ENCODE data around the gene PCBP3. TPM values are rescaled to one million over a fixed set of nuclear protein-coding genes. Genes with fewer than 3 reads are reported as not detected.

The PCBP3 gene
- total and polyA plus RNA-seq, 2 of the 8 experiments (the other 6 are each of a cell fraction or from before 2014, with no cell fraction given) = 3.5 to 6.3 TPM

DNA sequence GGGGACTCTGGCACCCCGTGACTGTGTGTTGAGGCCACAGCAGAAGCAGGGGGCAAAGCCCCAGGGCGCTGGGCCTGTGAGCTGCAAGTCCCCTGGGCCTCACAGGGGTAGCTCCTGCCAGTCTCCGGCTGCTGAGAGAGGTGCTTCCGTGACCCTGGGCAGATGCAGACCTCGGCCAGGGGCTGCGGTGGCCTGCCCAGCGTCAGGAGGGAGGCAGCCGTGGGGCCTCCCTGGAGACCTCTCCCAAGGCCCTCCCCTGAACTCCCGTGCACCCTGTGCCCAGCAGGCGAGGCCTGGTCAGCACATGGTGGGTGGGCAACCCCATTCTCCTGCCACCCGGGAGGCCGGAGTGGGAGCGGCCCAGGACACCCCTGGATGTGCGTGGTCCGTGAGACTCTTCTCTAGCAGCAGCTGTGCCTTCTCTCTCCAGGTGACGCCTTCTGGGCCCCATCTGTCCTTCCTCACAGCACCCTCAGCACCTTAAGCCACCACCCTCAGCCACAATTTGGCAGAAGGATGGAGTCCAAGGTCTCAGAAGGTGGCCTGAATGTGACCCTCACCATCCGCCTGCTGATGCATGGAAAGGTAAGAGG is 252.3 kb downstream of the PCBP3 start:
- Histone ChIP-seq H3K79me1 (ENCODE audit: low read depth, low read length) (no peaks in the 10 kb centered on the region), H3K79me2 (ENCODE audit: control insufficient read depth in 1 of 2, insufficient read depth in 2 of 2, low read length in 2 of 2) (no peaks in the 10 kb centered on the region), H3K4me2 (ENCODE audit: insufficient read depth in 1 of 2, low read depth in 2 of 2, low read length in 2 of 2) (no peak overlapping the region), H2BK5ac (ENCODE audit: low read depth, low read length) (no peak overlapping the region), H3K4me1 (replicated peaks in 1 of 4; ENCODE audit: control insufficient read depth in 3 of 4, insufficient read depth in 4 of 4, low read length in 3 of 4) (peaks cover 0 to 4% (median 2%) of the 10 kb centered on the region in 4 experiments; a peak in 2 of 7 replicates), H2BK120ac (replicated peaks; ENCODE audit: low read depth, low read length) (no peak overlapping the region), H2AK5ac (ENCODE audit: low read depth, low read length) (no peak overlapping the region), H3K56ac (replicated peaks; ENCODE audit: insufficient read length, low read depth, low read length) (no peak overlapping the region), H2BK12ac (ENCODE audit: low read depth, low read length) (no peak overlapping the region), H3K27me3 (replicated peaks in 1 of 4; ENCODE audit: control insufficient read depth in 3 of 4, extremely low read depth in 1 of 4, insufficient read depth in 3 of 4, low read length in 3 of 4) (no peaks in the 10 kb centered on the region), H3K14ac (ENCODE audit: insufficient read length) (no peak overlapping the region), H3K9me3 (ENCODE audit: insufficient read depth in 2 of 2, low read depth in 1 of 2, low read length in 1 of 2) (no peaks in the 10 kb centered on the region), H3K18ac (ENCODE audit: extremely low read depth, low read length) (no peak overlapping the region), H3K9ac (replicated peaks in 1 of 4; ENCODE audit: extremely low read depth in 1 of 4, low read depth in 3 of 4, low read length in 3 of 4) (no peak overlapping the region; a peak in 1 of 7 replicates), H2BK15ac (ENCODE audit: low read length) (no peak overlapping the region), H3K4me3 (ENCODE audit: extremely low read depth in 1 of 4, insufficient read depth in 2 of 4, low read depth in 3 of 4, low read length in 4 of 4) (no peak overlapping the region), H3K4ac (replicated peaks; ENCODE audit: insufficient read length, low read depth, low read length) (no peak overlapping the region), H4K91ac (replicated peaks; ENCODE audit: insufficient read length, low read length) (no peak overlapping the region), H3K36me3 (ENCODE audit: control insufficient read depth in 2 of 4, insufficient read depth in 4 of 4, low read length in 3 of 4) (no peaks in the 10 kb centered on the region), H3K23ac (ENCODE audit: insufficient read length) (no peak overlapping the region), H4K5ac (ENCODE audit: insufficient read length, low read depth, low read length) (no peak overlapping the region), H2BK20ac (ENCODE audit: low read length) (no peak overlapping the region), H2AFZ (ENCODE audit: low read length) (no peak overlapping the region), H3K27ac (ENCODE audit: low read depth, low read length) (no peak overlapping the region), H4K8ac (ENCODE audit: extremely low read depth, insufficient read depth, low read length) (no peak overlapping the region; the same call in 1 of the 2 replicates), H4K20me1 (replicated peaks in 1 of 2; ENCODE audit: control insufficient read depth in 1 of 2, insufficient read depth in 2 of 2, low read length in 2 of 2) (peaks cover 2 to 3% of the 10 kb centered on the region in 2 experiments), H3K23me2 (ENCODE audit: low read depth, low read length) (no peaks in the 10 kb centered on the region)
- CTCF ChIA-PET (ENCODE audit: partially characterized antibody) = interaction anchor here (0.7 to 1.1 kb wide), 2 partner anchors 16 to 27 kb away, joined by 4 read pairs; no protein-coding TSS in a partner anchor
- FAIRE-seq (no peak), DNase-seq (ENCODE audit: low read depth in 1 of 2, low spot score in 2 of 2) (no peak)
- POLR2A ChIA-PET (ENCODE audit: partially characterized antibody) = no interaction called here
- WGBS, 2 experiments (ENCODE audit: extremely low coverage in 1 of 2, insufficient coverage in 1 of 2, insufficient read length in 1 of 2, insufficient replicate concordance in 2 of 2, low coverage in 1 of 2, low lambda C conversion rate in 2 of 2, missing lambda C conversion rate in 1 of 2) = 91% methylated on average over 14 of the region's 17 CpGs; no CpG with 5 or more reads in 1 of the 2 experiments
- TF ChIP-seq GTF2F1 (IDR thresholded peaks at IDR 0.05; ENCODE audit: borderline replicate concordance, low read depth, low read length) (no peak), ZNF274 (IDR thresholded peaks at IDR 0.05; ENCODE audit: borderline replicate concordance, extremely low read depth, low read length) (no peak), TAF7 (optimal IDR thresholded peaks at IDR 0.05; ENCODE audit: borderline replicate concordance, low read depth, low read length) (no peak), RNF2 (IDR thresholded peaks at IDR 0.05; ENCODE audit: borderline replicate concordance, low read depth, low read length, missing control alignments, poor library complexity, severe bottlenecking) (no peak), NRF1 (IDR thresholded peaks at IDR 0.05; ENCODE audit: low read depth, low read length) (no peak), SRF (IDR thresholded peaks at IDR 0.05; ENCODE audit: low read depth, low read length) (no peak), CREB1 (IDR thresholded peaks at IDR 0.05) (no peak), TEAD4 (IDR thresholded peaks at IDR 0.05; ENCODE audit: low read depth, low read length) (no peak), BACH1 (IDR thresholded peaks at IDR 0.05; ENCODE audit: low read length) (no peak), KDM1A (IDR thresholded peaks at IDR 0.05; ENCODE audit: borderline replicate concordance, low read length) (no peak)
- TF ChIP-seq, protein P1, sequence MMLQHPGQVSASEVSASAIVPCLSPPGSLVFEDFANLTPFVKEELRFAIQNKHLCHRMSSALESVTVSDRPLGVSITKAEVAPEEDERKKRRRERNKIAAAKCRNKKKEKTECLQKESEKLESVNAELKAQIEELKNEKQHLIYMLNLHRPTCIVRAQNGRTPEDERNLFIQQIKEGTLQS (IDR thresholded peaks at IDR 0.05; ENCODE audit: insufficient read depth, low read depth, low read length) = no peak
- TF ChIP-seq, protein P2, sequence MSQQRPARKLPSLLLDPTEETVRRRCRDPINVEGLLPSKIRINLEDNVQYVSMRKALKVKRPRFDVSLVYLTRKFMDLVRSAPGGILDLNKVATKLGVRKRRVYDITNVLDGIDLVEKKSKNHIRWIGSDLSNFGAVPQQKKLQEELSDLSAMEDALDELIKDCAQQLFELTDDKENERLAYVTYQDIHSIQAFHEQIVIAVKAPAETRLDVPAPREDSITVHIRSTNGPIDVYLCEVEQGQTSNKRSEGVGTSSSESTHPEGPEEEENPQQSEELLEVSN (IDR thresholded peaks at IDR 0.05) = no peak
